H54 (cell line): Measurements from ENCODE around the gene YEATS4.

Experiments
- DNase-seq: peaks from one replicate; pipeline ENCODE4 v3.0.0; 2011; ENCODE audit warnings: low spot score, mixed read lengths; ENCODE audit not compliant: insufficient read length
- FAIRE-seq: peaks from 3 replicates; lab custom pipeline; 2011; peaks lifted over from hg19 to GRCh38; lab: Jason Lieb, UNC
- POLR2A ChIP-seq: IDR thresholded peaks from 2 replicates; pipeline ENCODE4 v1.6.1; 2011; ENCODE audit warnings: low read depth, mild to moderate bottlenecking, low read length

Gene YEATS4

GRCh38 chr12:69392179-69392928 is 32.8 kb downstream of the YEATS4 start:
- FAIRE-seq: peak; percentile 15
- TF ChIP-seq POLR2A: no peak

GRCh38 chr12:69396041-69396440 is 36.5 kb downstream of the YEATS4 start:
- TF ChIP-seq POLR2A: no peak
- FAIRE-seq (no peak), DNase-seq (no peak)

More at GRCh38 chr12:69392179-69392928, 32.8 kb downstream of the YEATS4 start:
- DNase-seq: no peak

GRCh38 chr12:69396963-69397362 is 37.4 kb downstream of the YEATS4 start:
- FAIRE-seq (no peak), DNase-seq (no peak)
- TF ChIP-seq POLR2A: no peak

GRCh38 chr12:69397978-69398377 is 38.4 kb downstream of the YEATS4 start:
- DNase-seq (no peak), FAIRE-seq (no peak)

GRCh38 chr12:69401940-69402339 is 42.4 kb downstream of the YEATS4 start:
- DNase-seq (no peak), FAIRE-seq (no peak)
- TF ChIP-seq POLR2A: no peak

More at GRCh38 chr12:69397978-69398377, 38.4 kb downstream of the YEATS4 start:
- TF ChIP-seq POLR2A: no peak

- FAIRE-seq (no peak), DNase-seq (no peak)
- no peak for TF ChIP-seq POLR2A
These were observed 45.5 kb downstream of the YEATS4 start for GRCh38 chr12:69404851-69405565.

- FAIRE-seq (peak; percentile 96), DNase-seq (peak; percentile 45)
- TF ChIP-seq POLR2A: no peak
These were observed 46.0 kb downstream of the YEATS4 start for GRCh38 chr12:69405566-69405865.

- no peak for TF ChIP-seq POLR2A
- no peak for DNase-seq
- FAIRE-seq: no peak
These were observed 46.7 kb downstream of the YEATS4 start for GRCh38 chr12:69406217-69406616.

GRCh38 chr12:69410571-69410970 is 51.0 kb downstream of the YEATS4 start:
- TF ChIP-seq POLR2A: no peak
- no peak for FAIRE-seq
- no peak for DNase-seq

- TF ChIP-seq POLR2A: no peak
- FAIRE-seq: no peak
- DNase-seq: no peak
These were observed 53.1 kb downstream of the YEATS4 start for GRCh38 chr12:69412655-69413054.

- DNase-seq: peak; percentile 38
- FAIRE-seq: peak; percentile 64
- TF ChIP-seq POLR2A: no peak
These were observed 56.1 kb downstream of the YEATS4 start for GRCh38 chr12:69415471-69416275.

- DNase-seq (no peak), FAIRE-seq (no peak)
- TF ChIP-seq POLR2A: no peak
These were observed 57.7 kb downstream of the YEATS4 start for GRCh38 chr12:69417231-69417630.

GRCh38 chr12:69417741-69418167 is 58.2 kb downstream of the YEATS4 start:
- no peak for DNase-seq
- FAIRE-seq: no peak
- no peak for TF ChIP-seq POLR2A

GRCh38 chr12:69419701-69420100 is 60.2 kb downstream of the YEATS4 start:
- TF ChIP-seq POLR2A: no peak
- FAIRE-seq (no peak), DNase-seq (no peak)

GRCh38 chr12:69421548-69421947 is 62.0 kb downstream of the YEATS4 start:
- FAIRE-seq (no peak), DNase-seq (no peak)
- TF ChIP-seq POLR2A: no peak
